ENCODE data around the gene CACHD1.

Gene CACHD1

DNA sequence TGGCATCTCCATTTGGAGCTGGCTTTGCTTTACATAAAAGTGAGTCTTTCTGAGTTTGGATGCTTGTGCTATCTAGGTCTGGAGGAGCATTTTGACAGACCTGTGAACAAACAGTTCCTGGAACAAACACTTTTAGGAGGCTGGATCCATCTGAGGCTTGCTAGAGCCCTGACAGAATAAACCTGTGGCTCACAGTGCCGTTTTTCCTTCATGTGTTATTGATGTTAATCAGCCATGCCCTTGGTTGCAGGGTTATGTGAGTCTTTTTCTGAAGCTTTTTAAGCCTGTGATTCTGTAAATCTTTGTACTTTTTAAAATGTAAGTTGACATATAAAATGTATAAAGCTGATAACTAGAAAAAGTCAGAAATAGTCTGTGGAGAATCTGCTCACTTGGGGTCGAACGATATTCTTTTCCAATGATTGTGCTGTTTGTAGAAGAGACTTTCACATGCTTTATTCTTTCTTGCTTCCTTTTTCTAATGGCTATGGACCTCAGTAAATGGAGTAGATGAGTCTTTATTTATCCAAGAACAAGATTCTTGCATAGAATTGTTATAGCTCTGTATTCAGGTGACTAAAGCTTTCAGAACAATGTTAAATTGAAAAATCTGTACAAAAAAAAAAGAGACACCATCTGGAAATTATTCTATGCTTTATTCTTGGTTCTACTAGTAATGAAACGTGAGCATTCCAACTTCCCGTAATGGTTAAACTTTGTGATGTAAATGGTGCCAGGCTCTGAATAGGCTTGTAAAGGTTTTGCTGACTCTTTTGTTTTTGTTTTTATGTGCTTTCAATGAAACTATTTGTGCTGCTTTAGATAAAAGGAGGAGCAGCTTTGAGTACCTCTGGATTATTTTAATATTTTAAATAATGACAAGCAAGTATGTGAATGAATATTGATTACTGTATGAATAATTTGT lies 53.7 kb downstream of the CACHD1 start:
- no peak for DNase-seq (ENCODE audit: low read depth)

DNA sequence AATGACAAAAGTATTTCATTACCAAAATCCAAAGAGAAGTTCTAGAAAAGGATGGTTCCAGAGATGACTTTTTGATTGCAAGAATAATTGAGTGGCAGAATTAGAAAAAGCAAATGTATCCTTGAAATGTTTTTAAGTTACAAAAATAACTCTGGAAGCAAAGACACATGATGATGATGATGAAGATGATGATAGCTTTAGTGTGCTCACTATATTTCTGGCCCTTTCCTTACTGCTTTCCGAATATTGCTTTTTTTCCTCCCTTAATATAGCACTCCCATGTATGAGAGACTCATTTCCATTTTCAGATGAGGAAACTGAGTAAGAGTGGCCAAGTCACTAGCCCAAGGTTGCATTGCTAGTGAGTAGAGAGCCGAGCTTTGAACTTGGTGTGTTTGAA lies 54.7 kb downstream of the CACHD1 start:
- no peak for DNase-seq (ENCODE audit: low read depth)

DNA sequence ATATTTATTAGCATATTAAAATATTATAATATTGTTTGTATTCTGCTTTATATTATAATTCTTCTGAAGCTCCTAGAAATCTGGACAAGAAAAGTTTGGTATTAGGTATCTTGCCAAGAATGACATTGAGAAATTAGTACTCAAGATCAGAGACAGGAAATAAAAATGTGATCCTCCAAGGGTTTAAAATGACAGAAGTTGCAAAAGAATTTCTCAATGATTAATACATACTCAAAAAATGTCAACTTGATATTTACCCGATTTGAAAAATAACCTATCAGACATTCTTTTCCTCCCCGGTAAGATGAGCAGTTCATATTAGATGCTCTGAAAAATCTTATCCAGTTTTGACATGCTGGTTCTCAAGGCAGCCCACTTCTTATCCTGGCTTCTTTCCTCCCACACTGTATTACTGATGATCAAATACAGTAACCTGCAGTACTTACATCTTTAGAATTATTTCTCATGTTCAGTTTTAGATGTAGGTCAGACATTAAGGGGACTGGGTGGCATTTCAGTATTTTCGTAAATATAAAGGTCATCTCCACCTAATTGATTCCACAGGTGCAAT lies 55.3 kb downstream of the CACHD1 start:
- DNase-seq (ENCODE audit: low read depth), result no peak

DNA sequence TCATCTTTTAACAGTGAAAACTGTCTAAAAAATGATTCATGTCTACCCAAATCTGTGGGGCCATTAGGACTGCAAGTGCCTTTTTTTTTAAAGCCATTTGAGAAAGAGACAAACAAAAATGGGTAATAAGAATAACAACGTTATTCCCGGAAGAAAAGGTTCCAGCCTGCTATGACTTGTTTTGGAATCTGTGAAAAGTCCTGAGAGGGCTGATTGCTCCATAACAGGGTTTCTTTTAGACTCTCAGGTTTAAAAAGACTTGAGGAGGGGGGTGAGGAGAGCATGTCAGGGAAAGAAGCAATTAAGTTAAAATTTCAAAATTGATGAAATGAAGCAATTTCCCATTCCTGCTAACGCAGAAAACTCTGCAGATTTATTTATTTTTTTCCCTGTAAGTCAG lies 56.4 kb downstream of the CACHD1 start:
- DNase-seq (ENCODE audit: low read depth), result no peak

DNA sequence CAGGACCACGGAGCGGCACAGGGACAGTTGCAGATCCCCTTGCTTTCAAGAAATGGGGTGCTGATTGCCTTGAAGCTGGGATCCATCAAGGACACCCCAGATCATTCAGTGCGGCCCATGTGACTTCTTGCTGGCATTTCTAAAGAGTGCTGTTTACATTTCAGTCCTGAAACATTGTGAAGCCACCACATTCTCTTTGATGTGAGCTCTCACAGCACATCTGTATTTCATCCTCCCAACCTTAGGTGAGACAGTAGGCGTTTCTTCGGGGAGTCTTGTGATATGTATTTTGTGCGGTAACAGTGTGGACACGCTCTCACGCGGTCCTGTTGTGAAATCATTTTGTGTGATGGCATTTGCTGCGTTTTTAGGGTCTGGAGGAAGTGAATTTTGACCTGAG lies 57.2 kb downstream of the CACHD1 start:
- DNase-seq (ENCODE audit: low read depth), result no peak

DNA sequence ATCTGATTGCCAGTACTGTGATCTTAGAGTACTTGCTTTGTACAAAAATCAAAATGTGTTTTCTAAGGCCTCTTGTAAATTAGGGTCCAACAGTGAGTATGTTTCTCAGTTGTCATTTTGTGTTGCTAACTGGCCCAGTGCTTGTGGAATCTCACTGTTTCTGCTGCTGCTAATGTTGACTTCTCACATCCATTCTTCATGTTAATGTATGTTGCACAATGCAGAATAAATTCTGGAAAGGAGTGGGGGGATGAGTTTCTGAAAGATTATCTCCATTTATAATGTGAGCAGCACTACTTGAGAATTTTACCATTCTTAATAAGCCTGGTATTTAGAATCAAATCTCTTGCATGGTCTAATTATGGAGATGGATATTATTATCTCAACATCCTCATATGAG lies 57.9 kb downstream of the CACHD1 start:
- no peak for DNase-seq (ENCODE audit: low read depth)

DNA sequence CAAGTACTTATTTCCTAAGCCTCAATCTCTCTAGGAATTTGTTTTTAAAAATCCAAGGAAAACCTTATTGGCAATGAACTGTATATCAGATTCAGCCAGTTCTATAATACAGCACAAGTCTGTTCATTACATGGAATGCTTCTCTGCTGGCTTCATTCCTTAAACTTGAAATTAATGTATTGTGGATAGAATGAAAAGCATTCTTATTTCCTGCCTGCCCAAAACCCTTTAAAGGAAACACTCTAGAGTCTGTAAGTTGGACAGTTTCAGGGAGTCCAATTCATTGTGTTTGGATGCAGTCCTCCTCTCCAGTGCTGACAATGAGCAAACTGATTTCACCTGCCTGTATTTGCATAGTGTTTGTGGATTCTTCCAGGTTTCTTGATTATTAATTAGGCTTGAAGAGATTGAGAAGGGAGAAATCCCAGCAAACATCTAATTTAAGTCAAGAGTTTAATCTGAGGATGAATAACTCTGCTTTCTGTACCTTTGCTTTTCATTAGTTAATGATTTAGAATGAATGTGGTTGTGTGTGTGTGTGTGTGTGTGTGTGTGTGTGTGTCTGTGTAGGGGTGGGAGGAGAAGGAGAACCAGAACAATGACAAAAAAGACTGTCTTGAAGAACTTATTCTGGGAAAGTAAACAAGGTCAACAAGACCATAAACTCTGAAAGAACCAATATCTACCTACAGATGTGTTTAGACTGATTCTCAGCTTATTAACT lies 61.2 kb downstream of the CACHD1 start:
- no peak for DNase-seq (ENCODE audit: low read depth)

DNA sequence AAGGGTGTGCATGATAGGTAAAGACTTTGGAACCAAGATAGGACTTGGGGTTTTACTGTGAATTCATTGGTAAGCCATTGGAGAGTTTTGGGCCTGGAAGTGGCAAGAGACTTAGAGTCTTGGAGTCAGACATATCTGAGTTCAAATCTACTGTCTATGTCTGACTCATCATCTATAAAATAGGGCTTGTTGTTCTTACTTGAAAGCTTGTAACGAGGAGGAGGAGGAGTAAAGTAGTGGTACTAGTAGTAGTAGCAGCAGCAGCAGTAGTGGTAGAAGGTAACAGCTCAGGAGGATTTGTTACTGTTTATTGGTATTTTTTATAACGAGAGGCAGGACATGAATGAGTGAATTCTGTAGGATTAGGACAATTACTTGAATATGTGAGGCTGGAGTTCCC lies 62.7 kb downstream of the CACHD1 start:
- no peak for DNase-seq (ENCODE audit: low read depth)

DNA sequence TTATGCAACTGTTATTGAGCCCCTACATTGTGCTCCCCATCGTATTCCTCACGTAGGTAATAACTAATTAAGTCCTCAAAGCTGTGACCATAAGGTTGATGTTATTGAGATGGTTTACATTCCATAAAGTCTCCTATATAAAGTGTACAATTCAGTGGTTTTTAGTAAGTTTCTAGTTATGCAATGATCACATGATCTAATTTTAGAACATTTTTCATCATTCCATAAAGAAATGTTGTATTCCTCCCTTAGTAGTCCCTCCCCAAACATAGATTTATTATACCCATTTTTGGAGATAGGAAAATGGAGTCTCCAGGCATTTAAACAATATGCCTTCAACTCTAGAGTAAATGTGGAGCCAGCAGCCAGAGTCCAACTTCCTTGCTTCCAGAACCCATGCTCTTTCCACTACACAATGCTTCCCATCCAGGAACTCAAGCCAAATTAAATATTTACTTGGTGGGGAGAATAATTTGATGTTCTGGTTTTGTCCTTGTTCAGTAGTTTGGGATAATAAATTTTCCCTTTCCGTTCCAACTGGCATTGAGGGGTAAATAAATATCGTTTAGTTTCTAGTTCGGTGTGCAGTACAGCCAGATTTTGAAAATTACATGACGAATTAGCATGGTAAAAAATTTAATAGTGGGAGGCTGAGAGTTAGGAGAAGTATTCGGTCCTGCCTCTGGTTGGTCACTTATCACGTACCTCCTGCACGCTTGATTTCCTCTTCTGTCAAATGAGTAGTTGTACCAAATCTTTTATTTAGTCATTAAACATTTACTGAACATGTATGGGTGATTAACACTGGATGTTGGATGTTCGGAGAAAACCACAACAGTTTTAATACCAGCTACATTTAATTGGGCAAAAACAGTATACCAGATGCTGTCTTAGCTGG lies 66.3 kb downstream of the CACHD1 start:
- no peak for DNase-seq (ENCODE audit: low read depth)

DNA sequence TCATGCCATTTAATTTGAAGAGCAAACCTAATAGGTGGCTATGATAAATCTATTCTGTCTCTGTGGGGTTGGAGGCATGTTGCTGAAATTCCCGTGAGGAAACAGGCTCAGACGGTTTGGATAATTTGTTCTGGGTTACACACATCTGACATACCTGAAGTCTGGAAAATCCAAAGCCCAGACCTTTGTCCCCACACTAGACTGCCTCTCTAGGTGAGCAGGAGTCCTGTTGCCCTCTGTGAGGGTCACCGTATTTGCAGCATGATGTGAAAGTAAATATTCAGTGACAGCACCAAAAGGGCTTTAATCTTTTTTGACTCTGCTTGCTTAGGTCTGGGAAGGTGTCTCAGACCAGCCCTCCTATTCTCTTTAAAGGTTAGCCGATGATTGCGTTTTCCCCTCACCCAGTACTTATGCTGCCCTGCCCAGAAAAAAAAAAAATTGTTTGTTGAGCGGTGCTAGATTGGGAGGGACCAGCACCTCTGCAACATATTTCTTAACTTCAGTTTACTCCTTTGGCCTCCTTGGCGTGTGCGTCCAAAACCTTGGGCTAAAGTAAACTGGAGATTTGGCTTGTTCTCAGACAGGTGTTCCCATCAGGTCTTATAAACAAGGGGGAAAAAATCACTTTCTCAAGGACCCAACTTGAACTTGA lies 67.0 kb downstream of the CACHD1 start:
- no peak for DNase-seq (ENCODE audit: low read depth)

DNA sequence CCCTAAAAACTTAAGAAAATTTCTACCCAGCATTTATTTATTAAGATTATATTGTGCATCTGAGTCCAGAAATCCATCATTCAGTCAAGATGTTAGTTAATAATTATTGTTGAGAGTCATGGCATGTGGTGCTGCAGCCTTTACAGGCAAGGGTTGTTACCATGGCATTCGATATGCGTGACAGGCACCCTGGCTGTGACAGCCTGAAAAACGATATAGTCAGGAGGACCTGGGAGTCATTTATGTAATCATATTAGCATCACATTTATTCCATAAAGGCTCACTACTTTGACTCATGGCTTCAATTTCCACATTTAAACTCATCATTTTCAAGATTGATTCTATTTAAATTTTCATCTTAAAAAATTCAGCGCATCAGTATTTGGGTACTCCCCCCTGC lies 68.0 kb downstream of the CACHD1 start:
- DNase-seq (ENCODE audit: low read depth), result no peak

DNA sequence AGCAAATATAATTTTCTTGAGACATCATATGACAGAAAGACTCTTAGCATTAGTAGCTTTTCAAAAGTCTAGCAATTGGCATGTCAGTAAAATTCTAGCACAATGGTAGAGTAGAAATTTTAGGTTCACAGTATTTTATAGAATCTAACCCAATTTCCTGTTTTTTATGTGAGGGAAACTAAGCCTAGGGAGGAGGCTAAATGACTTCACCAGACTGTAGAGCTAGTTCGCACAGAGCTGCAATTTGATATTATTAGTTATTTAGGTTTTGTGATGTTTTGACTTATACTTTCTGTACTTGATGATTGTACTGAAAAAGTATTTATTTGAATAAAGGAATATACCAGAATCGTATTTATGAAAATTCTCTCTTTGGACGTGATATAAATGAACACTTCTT lies 68.5 kb downstream of the CACHD1 start:
- no peak for DNase-seq (ENCODE audit: low read depth)

DNA sequence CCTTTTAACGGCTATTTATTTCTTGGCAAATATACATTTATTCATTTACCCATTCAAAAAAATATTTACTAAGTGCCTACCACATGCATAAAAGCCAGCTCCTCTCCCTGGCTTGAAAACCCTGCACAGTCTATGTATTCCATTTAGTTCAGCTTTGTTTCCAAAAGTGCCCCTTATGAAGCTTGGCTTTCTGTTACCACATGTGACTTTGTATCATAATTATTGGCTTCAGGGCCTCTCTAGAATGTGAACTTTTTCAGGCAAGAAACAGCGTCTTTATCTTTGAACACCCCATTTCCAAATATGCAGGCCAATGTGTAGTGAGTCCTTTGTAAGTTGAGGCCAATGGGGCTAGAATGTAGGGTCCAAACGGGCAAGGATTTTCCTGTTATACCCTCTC lies 69.4 kb downstream of the CACHD1 start:
- no peak for DNase-seq (ENCODE audit: low read depth)

DNA sequence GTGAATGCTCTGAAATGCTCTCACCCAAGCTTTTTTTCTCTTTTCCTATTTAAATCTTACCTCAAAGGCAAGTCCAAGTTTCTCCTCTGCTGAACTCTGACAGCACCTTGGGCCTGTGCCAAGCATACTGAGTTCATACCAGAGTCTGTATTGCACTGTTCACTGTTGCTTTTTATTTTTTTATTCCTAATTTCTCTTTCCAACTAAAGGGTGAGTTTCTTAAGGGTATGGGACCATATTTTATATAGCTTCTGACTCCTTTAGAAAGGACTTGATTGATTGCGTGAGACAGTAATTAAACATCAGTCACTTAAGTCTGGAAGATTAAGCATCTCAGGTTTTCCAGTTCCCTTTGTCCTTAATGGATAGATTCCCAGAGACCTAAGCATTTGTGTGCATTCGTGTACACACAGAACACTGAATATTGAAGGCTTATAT lies 69.9 kb downstream of the CACHD1 start:
- no peak for DNase-seq (ENCODE audit: low read depth)

DNA sequence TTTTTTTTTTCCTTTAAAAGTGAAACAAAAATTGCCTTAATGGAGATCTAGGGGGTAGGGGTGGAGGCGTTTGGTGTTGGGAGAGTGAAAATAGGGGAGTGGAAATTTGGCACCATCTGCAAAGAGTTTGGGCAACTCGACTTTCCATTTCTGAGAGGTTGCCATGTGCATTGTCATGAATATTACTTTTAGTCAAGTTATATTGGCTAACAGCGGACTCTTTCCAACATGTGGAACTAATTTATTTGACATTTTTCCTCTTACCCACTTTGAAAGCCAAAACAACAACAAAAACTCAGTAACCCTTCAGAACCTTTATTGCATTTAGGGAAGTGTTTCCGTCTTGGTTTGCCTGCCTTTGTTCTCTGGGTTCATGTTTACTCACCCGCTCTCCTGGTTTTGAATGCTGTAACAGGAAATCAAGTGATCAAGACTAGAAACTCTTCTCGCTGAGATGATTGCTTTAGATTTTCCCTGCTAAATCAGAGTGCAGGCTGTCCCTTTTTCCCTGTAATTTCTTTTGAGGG lies 70.4 kb downstream of the CACHD1 start:
- no peak for DNase-seq (ENCODE audit: low read depth)

DNA sequence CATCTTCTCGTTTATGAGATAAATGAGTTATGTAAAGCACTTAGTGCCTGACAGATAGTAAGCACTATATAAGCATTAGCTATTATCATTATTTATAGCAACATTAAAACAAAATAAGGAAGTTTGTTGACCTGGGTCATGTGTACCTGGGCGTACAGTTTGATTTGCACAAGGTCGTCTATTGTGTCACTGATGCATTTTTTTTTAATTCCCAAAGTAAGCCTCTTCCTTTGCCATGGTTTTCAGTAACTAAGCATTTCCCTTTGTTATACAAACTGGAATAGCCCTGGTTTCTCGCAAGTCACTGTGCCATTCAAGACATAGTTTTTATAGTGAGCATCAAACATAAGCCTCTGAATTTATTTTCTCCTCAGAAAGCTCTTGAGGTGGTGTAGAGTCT lies 72.2 kb downstream of the CACHD1 start:
- no peak for DNase-seq (ENCODE audit: low read depth)

DNA sequence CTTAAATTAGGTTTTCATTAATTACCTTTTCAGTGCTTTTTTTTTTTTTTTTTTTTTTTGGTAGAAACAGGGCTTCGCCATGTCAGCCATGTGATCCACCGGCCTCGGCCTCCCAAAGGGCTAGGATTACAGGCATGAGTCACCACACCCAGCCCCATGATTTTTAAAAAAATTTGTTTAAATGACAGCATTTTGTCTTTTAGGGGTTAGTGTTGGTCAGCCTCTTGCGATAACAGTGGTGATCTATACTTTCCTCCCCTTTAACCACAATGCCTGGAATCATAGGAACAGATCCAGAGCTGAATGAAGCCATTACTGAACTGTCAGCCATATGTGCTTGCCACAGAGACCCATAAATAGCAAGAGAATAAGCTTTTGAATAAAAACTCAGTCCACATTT lies 73.9 kb downstream of the CACHD1 start:
- no peak for DNase-seq (ENCODE audit: low read depth)

DNA sequence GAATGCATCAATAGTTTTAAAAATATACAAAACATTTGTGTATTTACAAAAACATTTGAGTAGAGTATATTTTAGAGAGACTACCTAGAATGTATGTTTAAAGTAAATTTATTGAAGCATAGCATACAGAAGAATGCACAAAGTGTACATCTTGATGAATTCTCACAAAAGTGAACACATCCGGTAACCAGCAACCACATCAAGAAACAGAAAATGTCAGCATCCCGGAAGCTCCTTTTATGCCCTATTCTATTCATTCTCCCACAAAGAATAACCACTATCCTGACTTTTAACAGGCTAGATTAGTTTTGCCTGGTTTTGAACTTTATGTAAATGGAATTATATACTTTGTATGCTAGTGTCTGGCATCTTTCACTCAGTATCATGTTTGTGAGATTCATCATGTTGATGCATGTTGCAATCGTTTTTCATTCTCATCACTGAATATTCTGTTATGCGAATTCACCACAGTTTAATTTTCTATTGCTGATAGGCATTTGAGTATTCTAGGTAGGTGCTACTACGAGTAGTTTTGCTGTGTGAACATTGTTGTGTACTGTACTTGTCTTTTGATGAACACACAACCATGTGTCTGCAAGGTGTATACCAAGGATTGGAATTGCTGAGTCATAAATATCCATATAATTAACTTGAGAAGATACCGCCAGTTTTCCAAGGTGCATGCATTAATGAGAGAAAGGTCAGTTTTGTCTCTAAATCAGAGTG lies 75.4 kb downstream of the CACHD1 start:
- DNase-seq (ENCODE audit: low read depth), result no peak

DNA sequence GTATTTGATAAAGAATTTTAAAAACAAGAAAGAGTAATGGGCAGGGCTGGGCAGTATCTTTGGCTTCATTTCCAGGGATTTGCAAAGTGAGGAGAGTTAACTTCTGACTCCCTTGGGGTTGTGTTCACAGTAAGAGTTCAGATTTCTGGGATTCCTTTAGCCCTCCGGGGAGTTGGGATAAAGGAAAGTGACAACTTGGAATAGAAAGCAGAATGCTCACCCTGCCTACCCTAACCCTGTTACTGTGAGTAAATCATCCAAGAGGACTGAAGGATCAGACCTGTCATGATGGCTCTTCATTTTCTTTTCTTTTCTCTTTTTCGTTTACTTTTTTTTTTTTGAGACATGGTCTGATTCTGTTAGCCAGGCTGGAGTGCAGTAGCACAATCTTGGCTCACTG lies 76.1 kb downstream of the CACHD1 start:
- DNase-seq (ENCODE audit: low read depth), result no peak

DNA sequence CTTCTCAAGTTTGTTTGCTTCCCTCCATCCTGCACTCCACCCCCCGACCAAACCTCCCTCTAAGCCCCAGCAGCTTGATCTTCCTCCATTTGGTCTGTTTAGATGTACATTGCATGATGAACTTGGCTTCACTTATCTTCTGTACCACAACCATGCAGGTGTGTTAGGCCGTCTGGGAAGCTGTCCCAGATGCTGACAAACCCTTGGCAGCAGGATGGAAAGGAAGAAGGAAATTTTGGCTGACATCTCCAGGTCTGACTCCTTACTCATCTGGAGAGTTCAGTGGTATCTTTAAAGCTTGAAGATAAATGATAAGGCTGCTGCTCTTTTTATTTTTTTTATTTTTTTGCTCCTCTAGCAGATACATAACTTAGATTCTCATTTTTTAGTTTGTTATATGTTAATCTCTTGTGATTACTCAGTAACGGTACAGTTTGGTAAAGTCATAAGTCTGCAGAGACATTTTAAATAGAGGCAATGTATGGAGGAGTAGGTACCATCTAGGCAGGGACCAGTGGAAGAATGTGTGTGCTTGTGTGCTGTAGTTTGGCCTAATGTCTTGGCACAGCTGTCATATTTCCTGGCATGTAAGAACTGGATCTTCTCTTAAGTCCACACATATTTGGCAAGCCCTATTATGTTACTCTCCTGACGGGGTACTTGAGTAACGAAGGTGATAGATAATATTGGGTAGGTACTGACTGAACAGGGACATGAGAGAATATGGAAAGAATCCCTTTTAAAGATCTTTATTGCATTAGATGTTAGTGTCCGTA lies 79.7 kb downstream of the CACHD1 start:
- DNase-seq (ENCODE audit: low read depth), result no peak
